ENCODE data around the gene FABP3. TPM values are rescaled to one million over a fixed set of nuclear protein-coding genes. Genes with fewer than 3 reads are reported as not detected.

The FABP3 gene
- polyA plus RNA-seq, 1 experiment, result 11.7 TPM

- Histone ChIP-seq H3K36me3 (ENCODE audit: control insufficient read depth, insufficient read depth, low read length) (peaks cover 1% of the 10 kb centered on the region; the same call in 1 of the 2 replicates), H3K27me3 (ENCODE audit: control insufficient read depth, insufficient read depth, low read length) (no peaks in the 10 kb centered on the region), H3K4me3 (ENCODE audit: low read depth, low read length) (no peak overlapping the region)
- POLR2A ChIA-PET, result no interaction called here
- no peak for DNase-seq (ENCODE audit: low read depth)
- CTCF ChIA-PET, result interaction anchor here (0.7 to 20.2 kb wide), 5 partner anchors 12 to 710 kb away, joined by 3 to 387 read pairs (median 4); no protein-coding TSS in a partner anchor
- no peak for TF ChIP-seq CTCF (IDR thresholded peaks at IDR 0.05; ENCODE audit: insufficient read depth, low read depth, low read length)
Observed at GRCh38 chr1:31409946-31410858, 37.3 kb upstream of the FABP3 start.

- Histone ChIP-seq H3K36me3 (ENCODE audit: control insufficient read depth, insufficient read depth, low read length) (no peaks in the 10 kb centered on the region), H3K4me3 (ENCODE audit: low read depth, low read length) (no peak overlapping the region), H3K27me3 (ENCODE audit: control insufficient read depth, insufficient read depth, low read length) (no peaks in the 10 kb centered on the region)
- no peak for DNase-seq (ENCODE audit: low read depth)
- ChIA-PET CTCF (interaction anchor here (1.6 to 20.2 kb wide), 2 partner anchors 11 to 13 kb away, joined by 9 to 387 read pairs; no protein-coding TSS in a partner anchor), POLR2A (no interaction called here)
- no peak for TF ChIP-seq CTCF (IDR thresholded peaks at IDR 0.05; ENCODE audit: insufficient read depth, low read depth, low read length)
Observed at GRCh38 chr1:31408788-31409318, 36.0 kb upstream of the FABP3 start.

GRCh38 chr1:31407029-31407626 lies 34.3 kb upstream of the FABP3 start:
- no peak overlapping the region for H3K4me3 ChIP-seq (ENCODE audit: low read depth, low read length)
- ChIA-PET CTCF (interaction anchor here (1.0 to 1.9 kb wide), 2 partner anchors 11 to 16 kb away, joined by 4 to 8 read pairs; no protein-coding TSS in a partner anchor), POLR2A (no interaction called here)
- no peaks in the 10 kb centered on the region for H3K27me3 ChIP-seq (ENCODE audit: control insufficient read depth, insufficient read depth, low read length)
- no peak for TF ChIP-seq CTCF (IDR thresholded peaks at IDR 0.05; ENCODE audit: insufficient read depth, low read depth, low read length)
- DNase-seq (ENCODE audit: low read depth), result no peak
- H3K36me3 ChIP-seq (ENCODE audit: control insufficient read depth, insufficient read depth, low read length), result no peaks in the 10 kb centered on the region

- no peak overlapping the region for H3K4me3 ChIP-seq (ENCODE audit: low read depth, low read length)
- no peaks in the 10 kb centered on the region for H3K27me3 ChIP-seq (ENCODE audit: control insufficient read depth, insufficient read depth, low read length)
- no peaks in the 10 kb centered on the region for H3K36me3 ChIP-seq (ENCODE audit: control insufficient read depth, insufficient read depth, low read length)
- ChIA-PET CTCF (interaction anchor here (1.0 to 1.9 kb wide), 2 partner anchors 10 to 15 kb away, joined by 4 to 8 read pairs; no protein-coding TSS in a partner anchor), POLR2A (no interaction called here)
- DNase-seq (ENCODE audit: low read depth), result no peak
- TF ChIP-seq CTCF (IDR thresholded peaks at IDR 0.05; ENCODE audit: insufficient read depth, low read depth, low read length), result no peak
Observed at GRCh38 chr1:31405578-31406245, 32.8 kb upstream of the FABP3 start.
